ENCODE results near the gene NRGN. TPM values are rescaled to one million over a fixed set of nuclear protein-coding genes. Genes with fewer than 3 reads are reported as not detected.

The NRGN gene
- total RNA-seq, 1 experiment from 2014 or later, result 9.4 TPM

DNA sequence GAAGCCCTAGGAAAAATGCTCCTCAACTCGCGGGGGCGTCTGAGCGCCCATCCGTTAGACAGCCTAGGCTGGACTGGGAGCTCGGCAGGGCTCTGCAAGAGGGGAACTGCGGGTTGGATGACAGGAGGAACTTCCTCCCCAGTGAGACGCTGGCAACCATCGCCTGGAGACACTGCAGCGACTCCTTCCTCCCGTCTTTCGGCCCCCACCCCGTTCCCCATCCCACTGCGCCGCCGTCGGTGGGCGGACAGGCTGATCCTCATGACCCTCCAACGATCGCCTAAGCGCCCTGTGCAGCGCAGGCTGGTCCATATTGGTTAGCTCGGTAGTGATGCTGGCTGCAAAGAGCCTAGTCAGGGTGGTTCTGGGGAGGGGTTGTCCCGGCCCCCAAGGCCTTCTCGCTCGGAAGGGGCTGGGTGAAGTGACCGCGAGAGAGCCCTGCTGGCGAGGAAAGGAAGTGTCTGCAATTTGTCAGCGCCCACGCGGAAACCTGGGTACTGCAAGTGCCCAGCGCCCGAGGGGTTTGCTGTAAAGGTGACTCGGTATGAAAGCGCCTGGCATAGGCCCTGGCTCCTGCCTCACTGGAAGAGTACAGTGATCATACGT is 638 bp downstream of the NRGN start:
- DNase-seq (ENCODE audit: low spot score), result peak; percentile 42

DNA sequence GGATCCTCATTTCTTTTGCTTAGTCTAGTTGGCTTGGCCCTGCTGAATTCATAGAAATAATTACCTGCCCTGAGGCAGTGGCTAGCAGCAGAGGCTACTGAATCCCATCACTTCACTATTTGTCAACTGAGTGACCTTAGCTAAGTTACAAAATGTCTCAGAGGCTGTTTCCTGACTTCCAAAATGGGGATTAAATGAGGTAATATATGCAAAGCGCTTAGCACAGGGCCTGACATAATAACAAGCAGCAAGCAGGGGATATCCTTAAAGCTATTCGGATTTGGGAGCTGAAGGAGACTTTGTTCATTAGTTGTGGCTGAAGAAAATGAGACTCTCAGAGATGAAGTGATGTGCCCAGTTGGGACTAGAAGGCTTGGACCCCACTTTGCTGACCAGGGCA is 2.8 kb downstream of the NRGN start:
- no peak for DNase-seq (ENCODE audit: low spot score)

DNA sequence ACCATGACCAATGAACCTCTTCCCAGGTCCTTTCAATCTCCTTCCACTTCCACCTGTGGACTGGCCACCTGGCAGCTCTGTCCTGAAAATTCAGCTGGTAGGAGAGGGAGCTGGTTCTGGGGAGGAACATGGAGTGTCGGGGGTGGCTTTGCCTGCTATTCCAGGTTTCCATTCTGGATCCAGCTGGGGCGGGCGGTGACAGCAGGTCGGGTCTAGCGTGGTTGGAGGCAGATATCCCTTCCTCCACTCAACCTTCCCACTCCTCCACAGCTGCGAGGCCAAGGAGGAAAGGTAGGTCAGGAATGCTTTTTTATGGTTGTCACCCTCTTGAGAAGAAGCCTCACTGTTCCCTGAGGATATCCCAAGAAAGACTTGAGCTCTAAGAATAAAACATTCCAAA is 3.3 kb downstream of the NRGN start:
- DNase-seq (ENCODE audit: low spot score), result no peak

DNA sequence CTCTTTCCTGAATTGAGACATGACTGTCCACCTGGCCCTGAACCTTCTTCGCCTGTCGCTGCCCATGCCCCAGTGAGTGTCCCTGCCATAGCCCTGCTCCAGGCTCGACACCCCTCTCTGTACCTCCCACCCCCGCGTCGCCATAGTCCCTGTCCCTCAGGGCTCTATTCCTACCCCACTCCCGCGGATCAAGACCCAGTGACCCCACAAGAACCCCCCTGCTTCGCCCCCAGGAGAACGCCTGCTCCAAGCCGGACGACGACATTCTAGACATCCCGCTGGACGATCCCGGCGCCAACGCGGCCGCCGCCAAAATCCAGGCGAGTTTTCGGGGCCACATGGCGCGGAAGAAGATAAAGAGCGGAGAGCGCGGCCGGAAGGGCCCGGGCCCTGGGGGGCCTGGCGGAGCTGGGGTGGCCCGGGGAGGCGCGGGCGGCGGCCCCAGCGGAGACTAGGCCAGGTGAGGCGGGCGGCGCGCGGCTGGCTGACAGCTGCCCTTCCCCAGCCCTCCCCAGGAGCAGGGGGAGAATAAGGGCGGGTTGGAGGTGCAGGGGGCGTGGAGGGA is 5.6 kb downstream of the NRGN start:
- DNase-seq (ENCODE audit: low spot score), result no peak

GRCh38 chr11:124745835-124746620 is 6.3 kb downstream of the NRGN start:
- no peak for DNase-seq (ENCODE audit: low spot score)

GRCh38 chr11:124746621-124747243 is 7.0 kb downstream of the NRGN start:
- no peak for DNase-seq (ENCODE audit: low spot score)

GRCh38 chr11:124747406-124748099 is 7.8 kb downstream of the NRGN start:
- no peak for DNase-seq (ENCODE audit: low spot score)

- DNase-seq (ENCODE audit: low spot score), result no peak
Observed at GRCh38 chr11:124748100-124748418, 8.3 kb downstream of the NRGN start.

- DNase-seq (ENCODE audit: low spot score), result no peak
Observed at GRCh38 chr11:124748481-124749343, 9.0 kb downstream of the NRGN start.

DNA sequence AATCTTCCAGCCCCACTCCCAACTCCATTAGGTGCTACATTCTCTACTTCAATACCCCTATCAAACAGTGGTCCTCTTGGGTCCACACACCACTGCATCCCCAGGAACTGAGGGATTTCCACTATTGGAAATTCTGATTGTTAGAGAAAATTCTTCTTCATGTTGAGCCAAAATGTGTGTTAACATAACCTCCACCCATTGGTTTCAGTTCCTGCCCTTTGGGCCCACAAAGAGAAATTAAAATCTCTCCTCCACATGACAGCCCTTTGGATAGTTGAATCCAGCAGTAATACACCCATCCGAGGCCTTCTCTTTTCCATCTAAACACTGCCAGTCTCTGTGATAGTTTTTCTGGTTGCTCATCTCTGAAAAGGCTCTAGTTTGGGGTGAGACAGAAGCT is 10.2 kb downstream of the NRGN start:
- no peak for DNase-seq (ENCODE audit: low spot score)

DNA sequence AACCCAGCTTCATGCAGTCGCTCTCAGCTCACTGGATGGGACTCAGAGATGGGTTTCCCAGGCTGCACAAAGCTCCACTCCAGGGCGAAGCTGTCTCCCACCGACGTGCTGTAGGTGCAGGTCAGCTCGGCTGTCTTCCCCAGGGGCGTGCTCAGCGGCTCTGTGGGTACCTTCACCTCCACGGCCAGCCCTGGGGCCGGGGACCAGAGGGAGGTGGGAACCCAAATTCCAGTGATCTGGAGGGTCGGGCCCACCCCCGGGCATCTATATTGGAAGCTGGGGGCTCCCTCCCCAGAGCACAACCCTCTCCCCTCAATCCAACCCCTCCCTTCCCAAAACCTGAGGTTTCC is 11.6 kb downstream of the NRGN start:
- no peak for DNase-seq (ENCODE audit: low spot score)

DNA sequence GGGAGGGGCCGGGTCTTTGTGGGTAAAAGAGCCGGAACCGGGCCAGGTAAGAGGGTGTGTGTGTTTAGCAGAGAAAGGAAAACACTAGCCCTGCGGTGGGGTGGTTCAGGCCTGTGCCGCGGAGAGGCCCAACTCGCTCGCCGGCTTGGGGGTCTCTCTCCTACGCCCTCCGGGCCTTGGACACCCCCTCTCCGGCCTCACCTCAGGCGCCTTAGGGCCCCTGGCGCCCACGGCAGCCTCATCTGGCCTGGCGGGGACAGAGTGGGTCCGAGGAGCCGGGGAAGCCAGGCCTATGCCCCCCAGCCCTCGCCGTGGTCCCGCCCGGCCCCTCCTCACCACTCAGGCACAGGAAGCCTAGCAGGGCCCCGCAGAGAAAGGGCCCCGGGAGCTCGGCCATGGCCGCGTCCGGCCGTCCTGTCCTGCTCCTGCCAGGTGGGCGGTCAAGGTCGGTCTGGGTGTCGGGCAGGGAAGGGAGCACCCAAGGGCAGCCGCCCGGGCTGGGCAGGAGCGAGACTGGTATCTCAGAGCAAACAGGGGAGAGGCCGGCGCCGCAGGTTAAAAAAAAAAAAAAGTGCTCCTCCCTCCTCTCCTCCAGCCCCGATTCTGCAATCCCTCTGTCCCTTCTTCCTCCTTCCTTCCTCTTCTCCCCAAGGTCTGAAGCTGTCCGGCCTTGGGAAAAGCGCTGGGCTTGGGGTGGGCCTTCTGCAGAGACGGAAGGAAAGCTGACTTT is 12.2 kb downstream of the NRGN start, which contains the start of gene VSIG2:
VSIG2 (minus strand) TSS at position 515 of the 730 bp plus-strand sequence; CDS start at position 397, 118 bp downstream.
- DNase-seq (ENCODE audit: low spot score), result no peak

DNA sequence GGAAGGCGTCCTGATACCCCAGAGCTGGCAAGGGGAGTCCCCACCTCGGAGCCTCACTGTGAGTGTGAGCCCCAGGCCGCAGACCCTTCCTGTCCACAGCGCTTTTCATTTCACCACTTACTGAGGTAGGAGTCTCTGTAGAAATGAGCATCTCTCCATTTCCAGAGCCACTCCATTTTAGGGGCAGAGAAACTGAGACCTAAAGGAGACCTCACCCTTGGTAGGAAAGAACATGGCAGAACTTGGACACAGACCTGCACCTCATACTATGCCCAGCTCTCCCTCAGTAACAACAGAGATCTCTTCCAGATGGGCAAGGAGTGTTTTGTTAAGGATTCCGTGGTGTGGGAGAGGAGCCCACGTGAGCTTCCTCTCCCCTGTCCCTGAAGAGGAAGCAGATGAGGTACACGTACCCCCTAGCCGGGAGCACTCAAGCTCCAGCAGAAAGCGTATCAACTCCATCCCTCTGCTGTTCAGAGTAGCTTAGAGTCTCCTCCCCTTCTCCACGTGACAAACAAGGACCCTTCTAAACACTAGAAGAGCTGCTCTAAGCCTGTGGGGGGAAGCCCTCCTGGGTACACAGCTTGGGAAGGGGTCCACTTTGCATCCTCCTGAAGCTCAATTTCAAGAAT is 12.8 kb downstream of the NRGN start:
- no peak for DNase-seq (ENCODE audit: low spot score)

DNA sequence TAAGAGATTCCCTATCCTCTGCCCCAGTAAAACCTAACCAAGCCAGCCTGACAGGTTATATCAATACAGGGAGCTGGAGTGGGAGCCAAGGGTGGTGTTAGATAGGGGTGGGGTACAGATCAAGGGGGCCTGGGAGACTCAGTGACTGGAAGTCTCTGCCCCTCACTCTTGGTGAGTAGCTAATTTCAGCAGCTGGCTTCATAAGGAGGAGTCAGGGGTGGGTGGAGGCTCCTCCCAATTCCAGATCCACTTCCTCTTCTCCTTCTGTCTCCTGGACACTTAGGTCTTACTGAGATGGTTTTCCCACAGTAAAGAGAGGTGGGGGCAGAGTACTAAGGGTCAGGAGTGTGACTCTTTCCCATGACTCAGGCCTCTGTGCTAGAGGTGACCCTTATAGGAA is 13.5 kb downstream of the NRGN start:
- DNase-seq (ENCODE audit: low spot score), result no peak

GRCh38 chr11:124753624-124754023 is 13.9 kb downstream of the NRGN start:
- DNase-seq (ENCODE audit: low spot score), result no peak

GRCh38 chr11:124754309-124754708 is 14.6 kb downstream of the NRGN start:
- no peak for DNase-seq (ENCODE audit: low spot score)

DNA sequence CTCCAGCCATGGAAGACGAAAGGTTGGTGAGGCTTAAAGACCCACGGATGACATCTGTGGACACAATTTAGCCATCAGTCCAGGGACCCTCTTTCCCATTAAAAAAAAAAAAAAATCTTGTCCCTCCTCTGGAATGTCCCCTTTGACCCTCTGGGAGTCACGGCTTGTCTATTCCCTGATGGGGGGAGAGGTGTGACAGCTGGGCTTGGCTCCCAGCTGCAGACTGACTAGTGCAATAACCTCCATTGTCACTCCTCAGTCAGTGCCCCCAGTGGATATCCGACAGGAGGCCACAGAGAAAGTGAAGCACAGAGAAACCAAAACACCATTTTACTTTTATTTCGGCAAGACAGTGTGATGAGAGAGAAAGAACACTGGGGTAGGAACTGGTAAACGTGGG is 15.0 kb downstream of the NRGN start:
- DNase-seq (ENCODE audit: low spot score), result no peak

- no peak for DNase-seq (ENCODE audit: low spot score)
Observed at GRCh38 chr11:124756033-124756752, 16.5 kb downstream of the NRGN start.

GRCh38 chr11:124756753-124757227 is 17.0 kb downstream of the NRGN start:
- no peak for DNase-seq (ENCODE audit: low spot score)
